C4-2B (cell line): ENCODE data around the gene ANKS6.

Experiments
- H3K27ac ChIP-seq: fragments of 450-650 bp; 2 replicates; pipeline ENCODE4 v1.5.1; 2017
- ZFX ChIP-seq: fragments of 450-650 bp; IDR thresholded peaks from 2 replicates; pipeline ENCODE4 v1.6.1; 2017
- TF ChIP-seq, protein P1 (sequence below): fragments of 450-650 bp; conservative IDR thresholded peaks from 2 replicates; pipeline ENCODE4 v1.5.1; 2017; ENCODE audit warnings: mild to moderate bottlenecking

Gene ANKS6

GRCh38 chr9:98793031-98793430 is 3.3 kb downstream of the ANKS6 start:
- H3K27ac ChIP-seq = no peak overlapping the region
- TF ChIP-seq, protein P1, sequence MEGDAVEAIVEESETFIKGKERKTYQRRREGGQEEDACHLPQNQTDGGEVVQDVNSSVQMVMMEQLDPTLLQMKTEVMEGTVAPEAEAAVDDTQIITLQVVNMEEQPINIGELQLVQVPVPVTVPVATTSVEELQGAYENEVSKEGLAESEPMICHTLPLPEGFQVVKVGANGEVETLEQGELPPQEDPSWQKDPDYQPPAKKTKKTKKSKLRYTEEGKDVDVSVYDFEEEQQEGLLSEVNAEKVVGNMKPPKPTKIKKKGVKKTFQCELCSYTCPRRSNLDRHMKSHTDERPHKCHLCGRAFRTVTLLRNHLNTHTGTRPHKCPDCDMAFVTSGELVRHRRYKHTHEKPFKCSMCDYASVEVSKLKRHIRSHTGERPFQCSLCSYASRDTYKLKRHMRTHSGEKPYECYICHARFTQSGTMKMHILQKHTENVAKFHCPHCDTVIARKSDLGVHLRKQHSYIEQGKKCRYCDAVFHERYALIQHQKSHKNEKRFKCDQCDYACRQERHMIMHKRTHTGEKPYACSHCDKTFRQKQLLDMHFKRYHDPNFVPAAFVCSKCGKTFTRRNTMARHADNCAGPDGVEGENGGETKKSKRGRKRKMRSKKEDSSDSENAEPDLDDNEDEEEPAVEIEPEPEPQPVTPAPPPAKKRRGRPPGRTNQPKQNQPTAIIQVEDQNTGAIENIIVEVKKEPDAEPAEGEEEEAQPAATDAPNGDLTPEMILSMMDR = no peak
- no peak for TF ChIP-seq ZFX

- no peak for TF ChIP-seq ZFX
- TF ChIP-seq, protein P1 = no peak
- no peak overlapping the region for H3K27ac ChIP-seq
Observed at GRCh38 chr9:98791608-98792490, 4.5 kb downstream of the ANKS6 start.

- H3K27ac ChIP-seq = no peak overlapping the region
- no peak for TF ChIP-seq ZFX
- TF ChIP-seq, protein P1 = peak; percentile 99
Observed at GRCh38 chr9:98790842-98791607, 5.3 kb downstream of the ANKS6 start.

DNA sequence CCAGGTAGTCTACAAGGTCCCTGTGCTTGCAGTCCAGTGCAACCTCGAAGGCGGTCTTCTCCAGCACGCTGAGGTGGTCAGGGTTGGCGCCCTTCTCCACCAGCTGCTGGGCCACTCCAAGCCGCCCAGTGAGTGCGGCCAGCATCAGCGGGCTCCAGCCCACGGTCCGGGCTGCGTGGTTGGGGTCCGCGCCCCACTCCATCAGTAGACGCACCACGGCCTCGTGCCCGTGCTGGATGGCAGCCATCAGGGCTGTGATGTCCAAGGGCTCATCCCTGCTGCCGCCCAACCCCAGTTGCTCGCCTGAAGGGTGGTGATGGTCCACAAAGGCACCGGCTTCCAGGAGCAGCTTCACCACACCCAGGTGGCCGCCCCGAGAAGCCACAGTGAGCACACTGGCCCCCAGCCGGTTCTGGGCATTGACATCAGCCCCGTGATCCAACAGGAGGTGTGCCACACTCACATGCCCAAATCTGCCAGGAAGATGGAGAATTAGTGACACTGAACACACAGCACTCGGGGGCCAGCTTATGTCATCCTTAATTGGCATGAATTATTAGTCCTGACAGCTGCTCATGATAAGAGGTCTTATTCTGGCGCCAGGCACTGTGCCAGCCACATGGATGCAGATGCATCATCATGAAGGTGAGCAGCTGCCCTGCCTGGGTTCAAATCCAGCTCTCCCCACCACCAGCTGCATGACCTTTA is 6.1 kb downstream of the ANKS6 start:
- TF ChIP-seq, protein P1 = no peak
- no peak for TF ChIP-seq ZFX
- H3K27ac ChIP-seq = no peak overlapping the region

- H3K27ac ChIP-seq = no peak overlapping the region
- TF ChIP-seq, protein P1 = no peak
- TF ChIP-seq ZFX = no peak
Observed at GRCh38 chr9:98789483-98790133, 6.7 kb downstream of the ANKS6 start.

- no peak overlapping the region for H3K27ac ChIP-seq
- TF ChIP-seq, protein P1 = no peak
- no peak for TF ChIP-seq ZFX
Observed at GRCh38 chr9:98787766-98788335, 8.5 kb downstream of the ANKS6 start.
